GM12873 (cell line): ENCODE measurements around the gene TP53BP2.

Source experiments
- CTCF ChIP-seq: IDR thresholded peaks from 2 replicates; pipeline ENCODE4 v1.5.1; 2012; ENCODE audit warnings: low read depth, mild to moderate bottlenecking, moderate library complexity, low read length, control low read depth; ENCODE audit not compliant: insufficient read depth; ENCODE audit errors: missing control alignments

Gene TP53BP2

GRCh38 chr1:223776075-223776814 is 69.5 kb downstream of the TP53BP2 start:
- TF ChIP-seq CTCF: no peak

GRCh38 chr1:223775711-223776074 is 70.1 kb downstream of the TP53BP2 start:
- TF ChIP-seq CTCF: no peak

- no peak for TF ChIP-seq CTCF
These were observed 70.7 kb downstream of the TP53BP2 start for GRCh38 chr1:223775054-223775453.

- TF ChIP-seq CTCF: no peak
These were observed 71.5 kb downstream of the TP53BP2 start for GRCh38 chr1:223774134-223774814.

- TF ChIP-seq CTCF: no peak
These were observed 73.0 kb downstream of the TP53BP2 start for GRCh38 chr1:223772771-223773160.

GRCh38 chr1:223771814-223772770 is 73.7 kb downstream of the TP53BP2 start:
- no peak for TF ChIP-seq CTCF

GRCh38 chr1:223771469-223771813 is 74.3 kb downstream of the TP53BP2 start:
- no peak for TF ChIP-seq CTCF
